KMS-11 (cell line): ENCODE data around the gene RASGRP1.

Source experiments
- H2AFZ ChIP-seq: fragments of 200-600 bp; sonication (generic); 2 replicates; pipeline ENCODE4 v1.6.1; 2016; ENCODE audit warnings: antibody characterized with exemption, mixed run types, low read depth
- H3K27ac ChIP-seq: fragments of 200-600 bp; sonication (generic); 2 replicates; pipeline ENCODE4 v1.6.1; 2016; ENCODE audit warnings: mild to moderate bottlenecking, mixed run types
- H3K27me3 ChIP-seq: fragments of 200-600 bp; sonication (generic); 2 replicates; pipeline ENCODE4 v1.6.1; 2017; ENCODE audit warnings: mild to moderate bottlenecking, low read depth, mixed run types, moderate library complexity; ENCODE audit not compliant: insufficient read depth
- H3K36me3 ChIP-seq: fragments of 200-600 bp; sonication (generic); 2 replicates; pipeline ENCODE4 v1.6.1; 2017; ENCODE audit warnings: mild to moderate bottlenecking, mixed run types; ENCODE audit not compliant: insufficient read depth
- H3K4me1 ChIP-seq: fragments of 200-600 bp; sonication (generic); 2 replicates; pipeline ENCODE4 v1.6.1; 2016; ENCODE audit warnings: mild to moderate bottlenecking, low read depth, mixed run types; ENCODE audit not compliant: poor library complexity, severe bottlenecking
- H3K4me2 ChIP-seq: fragments of 200-600 bp; sonication (generic); 2 replicates; pipeline ENCODE4 v1.7.0; 2016; ENCODE audit warnings: mild to moderate bottlenecking, mixed run types
- H3K4me3 ChIP-seq: fragments of 200-600 bp; sonication (generic); IDR thresholded peaks from 2 replicates; pipeline ENCODE4 v1.6.1; 2017; ENCODE audit warnings: low read depth, low read length, mixed read lengths; ENCODE audit not compliant: insufficient read depth
- H3K79me2 ChIP-seq: fragments of 200-600 bp; sonication (generic); 2 replicates; pipeline ENCODE4 v1.6.1; 2016; ENCODE audit warnings: low read depth, mixed run types; ENCODE audit not compliant: insufficient read depth
- H3K9ac ChIP-seq: fragments of 200-600 bp; sonication (generic); 2 replicates; pipeline ENCODE4 v1.6.1; 2016; ENCODE audit warnings: mild to moderate bottlenecking, mixed run types
- H4K20me1 ChIP-seq: fragments of 200-600 bp; sonication (generic); 2 replicates; pipeline ENCODE4 v1.6.1; 2016; ENCODE audit warnings: mild to moderate bottlenecking, mixed run types; ENCODE audit not compliant: insufficient read depth
- CTCF ChIP-seq: fragments of 200-600 bp; sonication (generic); conservative IDR thresholded peaks from 2 replicates; pipeline ENCODE4 v1.6.1; 2017; ENCODE audit warnings: low read depth, mild to moderate bottlenecking, antibody characterized with exemption, low read length, moderate library complexity, mixed read lengths

Gene RASGRP1

DNA sequence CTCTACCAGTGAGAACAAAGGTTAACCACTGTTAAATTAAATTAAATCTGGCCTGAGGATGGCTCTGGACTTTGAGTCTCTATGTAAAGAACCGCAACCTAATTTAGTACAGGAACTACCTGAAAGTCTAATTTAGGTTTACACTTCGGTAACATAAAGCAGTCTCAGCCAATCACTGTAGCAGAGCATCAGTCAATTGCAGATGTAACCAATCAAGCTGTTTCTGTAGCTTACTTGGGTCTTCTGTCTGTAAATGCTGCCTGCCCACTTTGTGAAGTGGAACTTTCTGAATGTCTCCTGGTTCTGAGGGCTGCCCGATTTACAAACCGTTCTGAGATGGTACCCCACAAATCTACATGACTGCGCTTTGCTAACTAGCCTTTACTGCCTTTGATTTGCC is 39.1 kb upstream of the RASGRP1 start:
- H3K79me2 ChIP-seq: no peaks in the 10 kb centered on the region
- H3K4me1 ChIP-seq: no peaks in the 10 kb centered on the region
- H4K20me1 ChIP-seq: no peaks in the 10 kb centered on the region
- H3K36me3 ChIP-seq: no peaks in the 10 kb centered on the region
- H3K9ac ChIP-seq: no peak overlapping the region
- H2AFZ ChIP-seq: no peak overlapping the region
- no peaks in the 10 kb centered on the region for H3K27me3 ChIP-seq
- H3K4me3 ChIP-seq: no peak overlapping the region
- H3K4me2 ChIP-seq: no peak overlapping the region
- H3K27ac ChIP-seq: no peak overlapping the region
- no peak for TF ChIP-seq CTCF

GRCh38 chr15:38602910-38603670 is 38.5 kb upstream of the RASGRP1 start:
- Histone ChIP-seq H3K9ac (no peak overlapping the region), H4K20me1 (no peaks in the 10 kb centered on the region), H2AFZ (no peak overlapping the region), H3K4me1 (no peaks in the 10 kb centered on the region), H3K4me2 (no peak overlapping the region), H3K27ac (no peak overlapping the region), H3K36me3 (no peaks in the 10 kb centered on the region), H3K27me3 (no peaks in the 10 kb centered on the region), H3K4me3 (no peak overlapping the region), H3K79me2 (no peaks in the 10 kb centered on the region)
- no peak for TF ChIP-seq CTCF

DNA sequence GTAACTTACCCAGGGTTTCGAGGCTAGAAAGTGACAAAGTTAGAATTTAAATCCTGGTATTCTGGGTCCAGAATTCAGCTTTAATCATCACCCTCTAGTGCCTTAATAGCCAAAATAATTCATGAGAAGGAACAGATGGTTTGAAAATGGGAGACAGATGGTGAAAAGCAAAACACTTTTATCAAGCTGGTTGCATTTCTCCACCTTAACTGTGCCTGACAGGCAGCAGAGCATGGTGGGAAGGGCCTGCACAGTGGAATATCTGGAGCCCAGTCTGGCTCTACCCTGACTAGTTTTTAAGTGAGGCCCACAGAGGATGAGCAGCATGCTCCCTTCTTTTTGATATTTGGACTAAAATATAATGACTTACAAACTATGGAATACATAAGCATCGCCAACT is 35.6 kb upstream of the RASGRP1 start:
- H3K79me2 ChIP-seq: no peaks in the 10 kb centered on the region
- H3K4me2 ChIP-seq: no peak overlapping the region
- H3K9ac ChIP-seq: no peak overlapping the region
- no peak overlapping the region for H3K27ac ChIP-seq
- no peak overlapping the region for H3K4me3 ChIP-seq
- H3K36me3 ChIP-seq: no peaks in the 10 kb centered on the region
- H2AFZ ChIP-seq: no peak overlapping the region
- no peak for TF ChIP-seq CTCF
- H3K27me3 ChIP-seq: no peaks in the 10 kb centered on the region
- no peaks in the 10 kb centered on the region for H4K20me1 ChIP-seq
- no peaks in the 10 kb centered on the region for H3K4me1 ChIP-seq

- H3K79me2 ChIP-seq: no peaks in the 10 kb centered on the region
These were observed 34.1 kb upstream of the RASGRP1 start for GRCh38 chr15:38598749-38599148.

More at GRCh38 chr15:38598749-38599148, 34.1 kb upstream of the RASGRP1 start:
- Histone ChIP-seq H3K4me3 (no peak overlapping the region), H3K9ac (no peak overlapping the region), H3K36me3 (no peaks in the 10 kb centered on the region), H4K20me1 (no peaks in the 10 kb centered on the region), H3K27ac (no peak overlapping the region), H2AFZ (no peak overlapping the region), H3K27me3 (no peaks in the 10 kb centered on the region), H3K4me1 (no peaks in the 10 kb centered on the region), H3K4me2 (no peak overlapping the region)
- TF ChIP-seq CTCF: no peak
